GM18502 (cell line): ENCODE measurements around the gene PPM1N.
"Not testable (repeated sequence)": the region's sequence is repeated elsewhere in the genome, so short reads cannot be mapped to it uniquely, and the experiment has no call there.

Source experiments
- ATAC-seq: cut with Tn5 transposase; IDR thresholded peaks from one replicate; pipeline ENCODE4 v1.9.1; 2021; ENCODE audit warnings: mild to moderate bottlenecking; ENCODE audit not compliant: unreplicated experiment, poor library complexity

Gene PPM1N

GRCh38 chr19:45506989-45507871, 9.0 kb downstream of the PPM1N start, which contains the start of gene VASP:
Gene VASP, plus strand, starts transcription at chr19:45507479. Its CDS starts 293 bp downstream, at chr19:45507772.
- peak; percentile 36 for ATAC-seq

GRCh38 chr19:45507872-45508416, 9.7 kb downstream of the PPM1N start:
- ATAC-seq, result no peak

GRCh38 chr19:45508417-45508860, 10.2 kb downstream of the PPM1N start:
- ATAC-seq, result no peak

DNA sequence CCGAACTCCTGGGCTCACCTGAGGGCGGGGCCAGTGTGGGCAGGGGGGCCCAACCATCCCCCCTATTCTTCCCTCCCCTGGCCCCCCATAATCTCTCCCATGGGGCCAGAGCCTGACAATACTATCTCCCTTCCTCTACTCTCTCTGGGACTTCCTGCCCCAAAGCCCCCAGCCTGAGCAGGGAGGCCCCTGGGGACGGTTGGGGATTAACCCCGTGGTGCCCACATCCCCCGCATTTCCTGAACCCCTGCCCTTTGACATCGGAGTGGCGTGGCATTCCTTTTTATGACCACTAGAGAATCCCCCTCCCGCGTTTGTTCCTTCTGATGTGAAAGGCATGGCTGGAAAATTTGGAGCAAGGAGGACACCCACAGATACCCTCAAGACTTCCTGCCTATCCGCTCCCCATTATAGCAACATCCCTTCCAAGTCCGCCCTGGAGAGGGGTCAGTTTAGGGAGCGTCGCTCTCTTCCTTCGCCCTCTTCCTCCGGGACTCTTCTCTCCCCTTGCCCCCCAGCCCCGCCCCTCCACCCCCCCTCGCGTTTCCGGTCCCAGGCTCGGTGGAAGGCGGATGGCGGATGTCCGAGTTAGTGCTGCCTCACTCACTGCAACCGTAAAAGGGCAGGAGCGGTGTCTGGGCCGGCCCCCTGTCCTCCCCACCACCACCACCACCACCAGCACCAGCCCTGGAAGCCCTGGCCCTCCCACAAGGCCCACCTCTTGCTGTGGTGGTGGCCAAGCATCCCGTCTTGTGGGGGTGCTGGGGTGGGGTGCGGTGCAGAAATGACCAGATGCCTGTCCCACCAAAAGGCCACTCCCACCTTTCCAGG, 10.8 kb downstream of the PPM1N start:
- ATAC-seq, result no peak

DNA sequence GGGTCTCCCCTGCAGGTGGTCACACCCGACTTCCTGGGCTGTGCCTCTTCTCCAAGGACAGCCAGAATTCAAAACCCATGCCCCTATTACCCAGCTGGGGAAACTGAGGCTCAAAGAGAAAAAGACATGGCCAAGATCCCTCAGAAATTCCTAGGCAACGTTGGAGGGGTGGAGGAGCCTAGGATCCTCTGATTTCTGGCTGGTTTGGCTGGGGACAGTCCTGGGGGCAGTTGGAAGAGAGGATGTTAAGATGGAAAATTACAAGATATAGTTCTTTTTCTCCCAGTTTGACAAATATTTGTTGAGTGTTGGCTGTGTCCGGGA, 11.4 kb downstream of the PPM1N start:
- no peak for ATAC-seq

- not testable (repeated sequence) for ATAC-seq
Measured at GRCh38 chr19:45510352-45510751, 12.1 kb downstream of the PPM1N start.

- no peak for ATAC-seq
Measured at GRCh38 chr19:45511074-45511473, 12.8 kb downstream of the PPM1N start.

- ATAC-seq, result no peak
Measured at GRCh38 chr19:45512881-45513483, 14.7 kb downstream of the PPM1N start.

DNA sequence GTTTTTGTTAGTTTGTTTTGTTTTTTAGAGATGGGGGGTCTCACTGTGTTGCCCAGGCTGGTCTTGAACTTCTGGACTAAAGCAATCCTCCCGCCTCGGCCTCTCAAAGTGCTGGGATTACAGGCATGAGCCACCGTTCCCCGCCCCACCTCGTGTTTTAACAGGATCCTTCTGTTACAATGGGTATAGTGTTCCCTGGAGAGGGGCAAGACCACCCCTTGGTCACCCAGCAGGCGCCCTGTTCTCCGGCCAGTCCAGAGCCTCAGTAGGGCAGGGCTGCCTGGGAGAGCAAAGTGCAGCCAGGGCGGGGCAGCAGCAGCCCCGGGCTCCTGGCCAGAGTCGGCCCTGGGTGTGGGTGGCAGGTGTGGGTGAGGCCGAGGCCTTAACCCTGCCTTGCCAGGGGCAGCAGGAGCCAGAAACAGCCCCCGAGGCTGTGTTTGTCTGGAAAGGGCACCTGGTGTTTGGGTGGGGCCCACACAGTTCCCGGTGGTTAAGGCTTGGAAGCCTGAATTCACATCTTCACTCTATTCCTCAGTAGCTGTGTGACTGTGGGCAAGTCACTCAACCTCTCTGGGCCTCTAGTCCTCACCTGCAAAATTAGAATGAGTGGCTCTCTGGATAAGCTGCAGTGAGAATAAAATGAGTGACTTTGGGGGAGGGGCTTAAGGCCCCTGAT, 16.3 kb downstream of the PPM1N start:
- no peak for ATAC-seq

DNA sequence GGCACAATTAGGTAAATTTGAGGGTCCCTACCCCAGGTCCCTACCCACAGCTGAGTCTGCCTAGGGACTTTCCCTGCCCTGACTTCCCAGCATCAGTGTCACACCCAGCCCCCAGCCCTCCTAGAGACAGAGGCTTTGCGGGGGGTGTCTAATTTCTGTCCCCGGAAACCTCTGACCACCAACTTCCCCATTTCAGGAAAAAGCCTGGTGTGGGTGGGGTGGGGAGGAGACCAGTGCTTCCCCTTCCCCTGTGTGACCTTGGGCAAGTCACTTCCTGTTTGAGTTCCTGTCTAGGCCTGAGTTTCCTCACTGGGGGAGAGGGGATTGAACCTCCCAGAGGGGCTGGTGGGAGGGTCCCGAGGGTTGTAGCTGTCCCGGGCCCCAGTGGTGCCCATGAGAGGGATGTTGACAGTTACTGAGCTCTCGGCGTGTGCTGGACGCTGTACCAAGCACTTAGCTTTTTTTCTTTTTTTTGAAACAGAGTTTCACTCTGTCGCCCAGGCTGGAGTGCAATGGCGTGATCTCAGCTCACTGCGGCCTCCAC, 16.9 kb downstream of the PPM1N start:
- ATAC-seq, result no peak

DNA sequence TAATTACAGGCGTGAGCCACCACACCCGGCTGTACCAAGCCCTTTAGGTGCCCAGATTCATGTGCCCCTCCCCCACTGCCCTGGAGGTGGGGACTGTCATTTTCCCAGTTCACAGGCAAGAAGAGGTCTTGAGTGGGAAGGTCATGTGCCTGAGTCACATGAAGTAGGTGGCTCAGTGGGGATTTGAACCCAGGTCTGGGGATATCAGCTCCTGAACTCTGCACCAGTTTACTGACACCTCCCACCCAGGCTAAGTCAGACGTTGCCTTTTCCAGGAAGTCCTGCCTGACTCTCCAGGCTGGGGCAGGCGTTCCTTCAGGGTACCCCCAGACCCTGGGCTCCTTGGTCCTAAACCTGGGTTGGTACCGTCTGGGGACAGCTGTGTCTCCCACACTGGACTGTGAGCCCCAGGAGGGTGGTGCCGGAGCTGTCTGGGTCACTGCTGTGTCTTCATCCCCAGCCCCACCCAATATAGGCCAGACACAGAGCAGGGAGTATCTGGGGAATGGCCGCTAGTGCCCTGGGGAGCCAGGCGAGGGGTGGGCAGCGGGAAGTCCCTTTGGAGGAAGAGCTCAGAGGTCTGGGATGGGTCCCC, 17.7 kb downstream of the PPM1N start:
- no peak for ATAC-seq

- ATAC-seq, result no peak
Measured at GRCh38 chr19:45517238-45517637, 19.0 kb downstream of the PPM1N start.

- no peak for ATAC-seq
Measured at GRCh38 chr19:45517641-45518468, 19.6 kb downstream of the PPM1N start.

GRCh38 chr19:45518469-45518826, 20.2 kb downstream of the PPM1N start:
- no peak for ATAC-seq

- no peak for ATAC-seq
Measured at GRCh38 chr19:45522010-45522941, 24.0 kb downstream of the PPM1N start.

- peak; percentile 78 for ATAC-seq
Measured at GRCh38 chr19:45523642-45524256, 25.5 kb downstream of the PPM1N start.

- ATAC-seq, result no peak
Measured at GRCh38 chr19:45524575-45525129, 26.4 kb downstream of the PPM1N start.
